ENCODE data around the gene AK5.

AK5 gene

GRCh38 chr1:77438236-77438913 lies 156.6 kb downstream of the AK5 start:
- peak; percentile 95 for DNase-seq (ENCODE audit: low read depth)

- peak; percentile 60 for DNase-seq (ENCODE audit: low read depth)
Measured at GRCh38 chr1:77446841-77447555, 165.2 kb downstream of the AK5 start.

GRCh38 chr1:77447669-77448068 lies 165.8 kb downstream of the AK5 start:
- no peak for DNase-seq (ENCODE audit: low read depth)

GRCh38 chr1:77459881-77460280 lies 178.1 kb downstream of the AK5 start:
- peak; percentile 57 for DNase-seq (ENCODE audit: low read depth)

- DNase-seq (ENCODE audit: low read depth), result no peak
Measured at GRCh38 chr1:77461691-77462090, 179.9 kb downstream of the AK5 start.

- DNase-seq (ENCODE audit: low read depth), result no peak
Measured at GRCh38 chr1:77463216-77463615, 181.4 kb downstream of the AK5 start.

- peak; percentile 12 for DNase-seq (ENCODE audit: low read depth)
Measured at GRCh38 chr1:77465139-77465538, 183.3 kb downstream of the AK5 start.

- no peak for DNase-seq (ENCODE audit: low read depth)
Measured at GRCh38 chr1:77465922-77466321, 184.1 kb downstream of the AK5 start.

- no peak for DNase-seq (ENCODE audit: low read depth)
Measured at GRCh38 chr1:77467021-77467595, 185.3 kb downstream of the AK5 start.

- DNase-seq (ENCODE audit: low read depth), result peak; percentile 27
Measured at GRCh38 chr1:77467741-77468140, 185.9 kb downstream of the AK5 start.

- peak; percentile 13 for DNase-seq (ENCODE audit: low read depth)
Measured at GRCh38 chr1:77468257-77468948, 186.6 kb downstream of the AK5 start.

GRCh38 chr1:77468949-77469710 lies 187.3 kb downstream of the AK5 start:
- DNase-seq (ENCODE audit: low read depth), result no peak

- DNase-seq (ENCODE audit: low read depth), result no peak
Measured at GRCh38 chr1:77471691-77472090, 189.9 kb downstream of the AK5 start.

- peak; percentile 93 for DNase-seq (ENCODE audit: low read depth)
Measured at GRCh38 chr1:77473690-77474089, 191.9 kb downstream of the AK5 start.

GRCh38 chr1:77475641-77476040 lies 193.8 kb downstream of the AK5 start:
- DNase-seq (ENCODE audit: low read depth), result no peak

GRCh38 chr1:77476475-77476874 lies 194.7 kb downstream of the AK5 start:
- DNase-seq (ENCODE audit: low read depth), result no peak

GRCh38 chr1:77484334-77484733 lies 202.5 kb downstream of the AK5 start:
- no peak for DNase-seq (ENCODE audit: low read depth)

GRCh38 chr1:77484926-77485325 lies 203.1 kb downstream of the AK5 start:
- no peak for DNase-seq (ENCODE audit: low read depth)

- no peak for DNase-seq (ENCODE audit: low read depth)
Measured at GRCh38 chr1:77487631-77488030, 205.8 kb downstream of the AK5 start.

- DNase-seq (ENCODE audit: low read depth), result peak; percentile 76
Measured at GRCh38 chr1:77489910-77490309, 208.1 kb downstream of the AK5 start.

GRCh38 chr1:77494026-77494425 lies 212.2 kb downstream of the AK5 start:
- no peak for DNase-seq (ENCODE audit: low read depth)

- DNase-seq (ENCODE audit: low read depth), result peak; percentile 53
Measured at GRCh38 chr1:77498918-77499317, 217.1 kb downstream of the AK5 start.

Measured in EH (cell line).